ENCODE measurements around the gene TMEM26. TPM values are rescaled to one million over a fixed set of nuclear protein-coding genes. Genes with fewer than 3 reads are reported as not detected.
A peak's percentile ranks its signal among the peaks of the same experiment; 100 is the strongest.

Gene TMEM26
- total RNA-seq, 4 donors from 2014 or later: not detected

- Histone ChIP-seq H3K27me3 (peaks cover 5% of the 10 kb centered on the region), H3K4me1 (peaks cover 9% of the 10 kb centered on the region), H3K4me3 (no peak overlapping the region), H3K9me3 (no peaks in the 10 kb centered on the region), H3K36me3 (no peaks in the 10 kb centered on the region), H3K27ac (no peak overlapping the region)
- WGBS: 98% methylated on average over 3 of the region's 3 CpGs
- TF ChIP-seq EP300 (IDR thresholded peaks at IDR 0.05): no peak
- TF ChIP-seq POLR2AphosphoS5 (IDR thresholded peaks at IDR 0.05): no peak
- DNase-seq (ENCODE audit: low spot score in 2 of 2): no peak
Observed at GRCh38 chr10:61458031-61458430, 4.8 kb upstream of the TMEM26 start.

- Histone ChIP-seq H3K4me3 (no peak overlapping the region), H3K27me3 (peaks cover 18% of the 10 kb centered on the region), H3K9me3 (no peaks in the 10 kb centered on the region), H3K36me3 (no peaks in the 10 kb centered on the region), H3K27ac (no peak overlapping the region), H3K4me1 (peaks cover 17% of the 10 kb centered on the region)
- 72% methylated on average over 4 of the region's 4 CpGs for WGBS
- no peak for DNase-seq (ENCODE audit: low spot score in 2 of 2)
- TF ChIP-seq EP300 (IDR thresholded peaks at IDR 0.05) (no peak), CTCF (IDR thresholded peaks at IDR 0.05) (no peak), POLR2A (IDR thresholded peaks at IDR 0.05) (no peak), POLR2AphosphoS5 (IDR thresholded peaks at IDR 0.05) (no peak)
Observed at GRCh38 chr10:61456095-61456789, 3.1 kb upstream of the TMEM26 start.

GRCh38 chr10:61455656-61456055 lies 2.5 kb upstream of the TMEM26 start:
- TF ChIP-seq EP300 (IDR thresholded peaks at IDR 0.05) (no peak), POLR2A (IDR thresholded peaks at IDR 0.05) (no peak), CTCF (IDR thresholded peaks at IDR 0.05) (no peak), POLR2AphosphoS5 (IDR thresholded peaks at IDR 0.05) (no peak)
- DNase-seq (ENCODE audit: low spot score in 2 of 2): no peak
- Histone ChIP-seq H3K9me3 (no peaks in the 10 kb centered on the region), H3K27me3 (peaks cover 23% of the 10 kb centered on the region), H3K4me3 (no peak overlapping the region), H3K4me1 (peaks cover 17% of the 10 kb centered on the region), H3K36me3 (no peaks in the 10 kb centered on the region), H3K27ac (no peak overlapping the region)
- WGBS: 92% methylated on average over 8 of the region's 8 CpGs

GRCh38 chr10:61454541-61454940 lies 1.4 kb upstream of the TMEM26 start:
- WGBS: 77% methylated on average over 4 of the region's 4 CpGs
- peaks cover 23% of the 10 kb centered on the region for H3K27me3 ChIP-seq
- H3K9me3 ChIP-seq: no peaks in the 10 kb centered on the region
- H3K4me3 ChIP-seq: no peak overlapping the region
- H3K4me1 ChIP-seq: peaks cover 17% of the 10 kb centered on the region
- no peak for TF ChIP-seq CTCF (IDR thresholded peaks at IDR 0.05)
- TF ChIP-seq EP300 (IDR thresholded peaks at IDR 0.05): no peak
- no peak for TF ChIP-seq POLR2AphosphoS5 (IDR thresholded peaks at IDR 0.05)
- no peak for TF ChIP-seq POLR2A (IDR thresholded peaks at IDR 0.05)
- no peak overlapping the region for H3K27ac ChIP-seq
- no peak for DNase-seq (ENCODE audit: low spot score in 2 of 2)
- H3K36me3 ChIP-seq: no peaks in the 10 kb centered on the region

- 28% methylated on average over 28 of the region's 28 CpGs for WGBS
- TF ChIP-seq EP300 (IDR thresholded peaks at IDR 0.05): no peak
- TF ChIP-seq POLR2AphosphoS5 (IDR thresholded peaks at IDR 0.05): no peak
- no peak for TF ChIP-seq CTCF (IDR thresholded peaks at IDR 0.05)
- no peak overlapping the region for H3K27ac ChIP-seq
- H3K36me3 ChIP-seq: no peaks in the 10 kb centered on the region
- H3K27me3 ChIP-seq: peaks cover 23% of the 10 kb centered on the region
- H3K4me1 ChIP-seq: peaks cover 17% of the 10 kb centered on the region
- no peaks in the 10 kb centered on the region for H3K9me3 ChIP-seq
- DNase-seq (ENCODE audit: low spot score in 2 of 2): no peak
- H3K4me3 ChIP-seq: peak overlapping the region; percentile 43
Observed at GRCh38 chr10:61452151-61452651, 980 bp downstream of the TMEM26 start.

All from suprapubic skin (tissue), 4 donors.